ENCODE data around the gene ATP1A4. TPM values are rescaled to one million over a fixed set of nuclear protein-coding genes. Genes with fewer than 3 reads are reported as not detected.

The ATP1A4 gene
- total and polyA plus RNA-seq, 10 of the 15 experiments (the other 5 are each of a cell fraction or from before 2014, with no cell fraction given), result 0.31 to 1.0 (median 0.54) TPM

DNA sequence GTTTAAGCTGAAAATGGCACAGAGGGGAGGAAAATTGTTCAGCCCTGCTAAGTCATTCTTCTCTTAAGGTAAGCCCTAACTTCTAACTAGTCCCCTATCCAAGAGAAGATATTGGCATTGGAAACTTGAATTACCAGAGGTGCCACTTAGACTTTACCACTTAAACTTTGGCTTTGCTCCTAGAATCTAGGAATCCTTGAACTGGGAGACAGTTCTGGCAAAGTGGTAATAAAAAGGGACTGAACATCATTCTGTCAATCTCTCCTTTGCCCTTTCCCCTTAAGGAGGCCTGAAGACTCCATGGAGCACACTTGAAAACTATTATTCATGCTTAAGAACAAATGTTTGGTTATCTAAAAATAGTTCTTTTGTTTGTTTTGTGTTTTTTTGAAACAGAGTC is 8.4 kb downstream of the ATP1A4 start:
- SMC1A ChIA-PET (ENCODE audit: uncharacterized antibody, unreplicated experiment), result interaction anchor here (1.4 to 1.5 kb wide), 2 partner anchors 92 to 217 kb away, joined by 5 to 6 read pairs; no protein-coding TSS in a partner anchor
- ATAC-seq, result no peak
- Histone ChIP-seq H3K4me2 (ENCODE audit: control insufficient read depth, insufficient read depth) (no peak overlapping the region), H2AFZ (ENCODE audit: control insufficient read depth, low read depth, low read length) (no peak overlapping the region), H3K27ac (ENCODE audit: control insufficient read depth, insufficient read depth) (no peak overlapping the region), H3K27me3 (replicated peaks in 1 of 2; ENCODE audit: control insufficient read depth in 2 of 2, insufficient read depth in 2 of 2, low read length in 1 of 2) (no peaks in the 10 kb centered on the region), H3K79me2 (ENCODE audit: control insufficient read depth, insufficient read depth, low read length) (no peaks in the 10 kb centered on the region), H3K9ac (ENCODE audit: control insufficient read depth, insufficient read depth, low read length) (no peak overlapping the region), H4K20me1 (ENCODE audit: control insufficient read depth, insufficient read depth) (no peaks in the 10 kb centered on the region), H3K4me1 (ENCODE audit: control insufficient read depth, insufficient read depth, low read length) (peaks cover 12% of the 10 kb centered on the region), H3K4me3 (no peak overlapping the region), H3K36me3 (ENCODE audit: control insufficient read depth in 2 of 2, insufficient read depth in 2 of 2, low read length in 1 of 2) (no peaks in the 10 kb centered on the region), H3K9me3 (replicated peaks; ENCODE audit: control insufficient read depth, insufficient read depth, low read length) (no peaks in the 10 kb centered on the region)
- CTCF ChIA-PET, result interaction anchor here (1.2 kb wide), 1 partner anchor 10 kb away, joined by 4 read pairs; no protein-coding TSS in a partner anchor
- intact Hi-C loops (cut with micrococcal nuclease; ENCODE audit: unreplicated experiment), result no loop called here
- RAD21 ChIA-PET (ENCODE audit: unreplicated experiment), result no interaction called here
- no TSS peak for BruUV-seq (replicated peaks)
- POLR2A ChIA-PET, result no interaction called here
- in situ Hi-C loops (cut with MboI), result no loop called here
- FAIRE-seq, result no peak
- no peak for DNase-seq (ENCODE audit: low read depth, low spot score)
- TF ChIP-seq MLLT1 (IDR thresholded peaks at IDR 0.05) (no peak), SREBF2 (IDR thresholded peaks at IDR 0.05; ENCODE audit: low read length) (no peak), RELB (IDR thresholded peaks at IDR 0.05; ENCODE audit: low read depth) (no peak), MTA2 (IDR thresholded peaks at IDR 0.05; ENCODE audit: low read depth) (no peak), SRF (IDR thresholded peaks at IDR 0.05; ENCODE audit: low read depth in 2 of 2, low read length in 2 of 2) (no peak), NBN (IDR thresholded peaks at IDR 0.05) (no peak), CHD1 (IDR thresholded peaks at IDR 0.05; ENCODE audit: low read depth, low read length) (no peak), EZH2 (IDR thresholded peaks at IDR 0.05; ENCODE audit: borderline replicate concordance, control insufficient read depth, low read depth, low read length) (no peak), BCLAF1 (IDR thresholded peaks at IDR 0.05) (no peak), LARP7 (IDR thresholded peaks at IDR 0.05) (no peak), SMARCA5 (IDR thresholded peaks at IDR 0.05) (no peak), FOS (IDR thresholded peaks at IDR 0.05; ENCODE audit: borderline replicate concordance, extremely low read depth, insufficient read length) (no peak), CHD2 (IDR thresholded peaks at IDR 0.05; ENCODE audit: borderline replicate concordance, low read depth, low read length) (no peak), POU2F2 (IDR thresholded peaks at IDR 0.05; ENCODE audit: borderline replicate concordance, low read depth, low read length) (no peak)
- TF ChIP-seq, protein P1, sequence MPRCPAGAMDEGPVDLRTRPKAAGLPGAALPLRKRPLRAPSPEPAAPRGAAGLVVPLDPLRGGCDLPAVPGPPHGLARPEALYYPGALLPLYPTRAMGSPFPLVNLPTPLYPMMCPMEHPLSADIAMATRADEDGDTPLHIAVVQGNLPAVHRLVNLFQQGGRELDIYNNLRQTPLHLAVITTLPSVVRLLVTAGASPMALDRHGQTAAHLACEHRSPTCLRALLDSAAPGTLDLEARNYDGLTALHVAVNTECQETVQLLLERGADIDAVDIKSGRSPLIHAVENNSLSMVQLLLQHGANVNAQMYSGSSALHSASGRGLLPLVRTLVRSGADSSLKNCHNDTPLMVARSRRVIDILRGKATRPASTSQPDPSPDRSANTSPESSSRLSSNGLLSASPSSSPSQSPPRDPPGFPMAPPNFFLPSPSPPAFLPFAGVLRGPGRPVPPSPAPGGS (IDR thresholded peaks at IDR 0.05; ENCODE audit: borderline replicate concordance, insufficient read depth, low read depth, low read length, poor library complexity, severe bottlenecking), result no peak
- TF ChIP-seq, protein P2, sequence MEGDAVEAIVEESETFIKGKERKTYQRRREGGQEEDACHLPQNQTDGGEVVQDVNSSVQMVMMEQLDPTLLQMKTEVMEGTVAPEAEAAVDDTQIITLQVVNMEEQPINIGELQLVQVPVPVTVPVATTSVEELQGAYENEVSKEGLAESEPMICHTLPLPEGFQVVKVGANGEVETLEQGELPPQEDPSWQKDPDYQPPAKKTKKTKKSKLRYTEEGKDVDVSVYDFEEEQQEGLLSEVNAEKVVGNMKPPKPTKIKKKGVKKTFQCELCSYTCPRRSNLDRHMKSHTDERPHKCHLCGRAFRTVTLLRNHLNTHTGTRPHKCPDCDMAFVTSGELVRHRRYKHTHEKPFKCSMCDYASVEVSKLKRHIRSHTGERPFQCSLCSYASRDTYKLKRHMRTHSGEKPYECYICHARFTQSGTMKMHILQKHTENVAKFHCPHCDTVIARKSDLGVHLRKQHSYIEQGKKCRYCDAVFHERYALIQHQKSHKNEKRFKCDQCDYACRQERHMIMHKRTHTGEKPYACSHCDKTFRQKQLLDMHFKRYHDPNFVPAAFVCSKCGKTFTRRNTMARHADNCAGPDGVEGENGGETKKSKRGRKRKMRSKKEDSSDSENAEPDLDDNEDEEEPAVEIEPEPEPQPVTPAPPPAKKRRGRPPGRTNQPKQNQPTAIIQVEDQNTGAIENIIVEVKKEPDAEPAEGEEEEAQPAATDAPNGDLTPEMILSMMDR (IDR thresholded peaks at IDR 0.05 in 2 of 3, conservative IDR thresholded peaks at IDR 0.05 in 1 of 3; ENCODE audit: control insufficient read depth in 2 of 3, extremely low read depth in 1 of 3, insufficient read depth in 1 of 3, low read depth in 3 of 3, low read length in 3 of 3), result no peak
